OCI-LY7 (cell line): ENCODE data around the gene SPTLC2.

Source experiments
- EZH2phosphoT487 ChIP-seq: fragments of 200-600 bp; sonication (generic); IDR thresholded peaks from 2 replicates; pipeline ENCODE4 v1.6.1; 2018; ENCODE audit warnings: low read depth, borderline replicate concordance, mild to moderate bottlenecking, mixed run types, antibody characterized with exemption, low read length, moderate library complexity, mixed read lengths
- TF ChIP-seq, protein P1 (sequence below): fragments of 200-600 bp; sonication (generic); conservative IDR thresholded peaks from 2 replicates; pipeline ENCODE4 v1.5.1; 2014; ENCODE audit warnings: mild to moderate bottlenecking, antibody characterized with exemption, low read length, moderate library complexity, mixed read lengths

DNA sequence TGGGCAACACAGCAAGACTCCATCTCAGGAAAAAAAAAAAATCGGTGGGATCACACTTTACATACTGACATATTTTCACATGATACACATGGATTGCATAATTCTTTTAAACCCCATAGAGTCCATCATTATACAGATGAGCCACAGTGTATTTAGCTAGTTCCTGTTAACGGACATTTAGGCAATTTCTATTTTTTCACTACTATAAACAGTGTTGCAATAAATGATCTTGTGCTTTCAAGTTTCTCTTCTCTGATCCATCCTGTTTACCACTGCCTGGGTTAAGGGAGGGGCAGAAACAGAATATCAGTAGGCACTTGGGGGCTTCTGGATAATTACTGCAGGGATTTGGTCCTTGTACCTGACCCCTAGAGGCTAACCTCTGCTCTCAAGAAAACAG lies 43.4 kb upstream of the SPTLC2 start:
- TF ChIP-seq, protein P1, sequence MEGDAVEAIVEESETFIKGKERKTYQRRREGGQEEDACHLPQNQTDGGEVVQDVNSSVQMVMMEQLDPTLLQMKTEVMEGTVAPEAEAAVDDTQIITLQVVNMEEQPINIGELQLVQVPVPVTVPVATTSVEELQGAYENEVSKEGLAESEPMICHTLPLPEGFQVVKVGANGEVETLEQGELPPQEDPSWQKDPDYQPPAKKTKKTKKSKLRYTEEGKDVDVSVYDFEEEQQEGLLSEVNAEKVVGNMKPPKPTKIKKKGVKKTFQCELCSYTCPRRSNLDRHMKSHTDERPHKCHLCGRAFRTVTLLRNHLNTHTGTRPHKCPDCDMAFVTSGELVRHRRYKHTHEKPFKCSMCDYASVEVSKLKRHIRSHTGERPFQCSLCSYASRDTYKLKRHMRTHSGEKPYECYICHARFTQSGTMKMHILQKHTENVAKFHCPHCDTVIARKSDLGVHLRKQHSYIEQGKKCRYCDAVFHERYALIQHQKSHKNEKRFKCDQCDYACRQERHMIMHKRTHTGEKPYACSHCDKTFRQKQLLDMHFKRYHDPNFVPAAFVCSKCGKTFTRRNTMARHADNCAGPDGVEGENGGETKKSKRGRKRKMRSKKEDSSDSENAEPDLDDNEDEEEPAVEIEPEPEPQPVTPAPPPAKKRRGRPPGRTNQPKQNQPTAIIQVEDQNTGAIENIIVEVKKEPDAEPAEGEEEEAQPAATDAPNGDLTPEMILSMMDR: no peak
- TF ChIP-seq EZH2phosphoT487: no peak
